H1 (cell line): ENCODE data around the gene SLC19A1. TPM values are rescaled to one million over a fixed set of nuclear protein-coding genes. Genes with fewer than 3 reads are reported as not detected.

Experiments
- CTCF ChIA-PET: fragments of 300-600 bp; sonication (Branson Sonifier 250); formaldehyde crosslinking; loops from one replicate; lab custom pipeline; 2021; ENCODE audit not compliant: partially characterized antibody; lab: Charles Lee
- POLR2A ChIA-PET: fragments of 300-600 bp; sonication (Branson Sonifier 250); formaldehyde crosslinking; loops from one replicate; lab custom pipeline; 2021; ENCODE audit warnings: inconsistent platforms; ENCODE audit not compliant: partially characterized antibody; lab: Charles Lee
- DNase-seq, 2 experiments: peaks; one replicate each; pipeline versions ENCODE4 v3.0.0 to v3.0.0-alpha.2; 2010 to 2022; ENCODE audit warnings: low spot score in 2 of 2, low read depth in 1 of 2, mixed read lengths in 1 of 2
- FAIRE-seq: peaks from 2 replicates; lab custom pipeline; 2011; peaks lifted over from hg19 to GRCh38; lab: Jason Lieb, UNC
- H2AFZ ChIP-seq: 2 replicates; pipeline ENCODE4 v1.8.1; 2012; ENCODE audit warnings: low read length, inconsistent platforms
- H2AK5ac ChIP-seq: 2 replicates; pipeline ENCODE4 v1.6.1; 2013; ENCODE audit warnings: low read depth, low read length
- H2BK120ac ChIP-seq: replicated peaks from 2 replicates; pipeline ENCODE3; 2013; ENCODE audit warnings: low read depth, low read length, inconsistent platforms
- H2BK12ac ChIP-seq: 2 replicates; pipeline ENCODE4 v1.6.1; 2013; ENCODE audit warnings: low read depth, low read length
- H2BK15ac ChIP-seq: 2 replicates; pipeline ENCODE4 v1.6.1; 2013; ENCODE audit warnings: low read length
- H2BK20ac ChIP-seq: 2 replicates; pipeline ENCODE4 v1.6.1; 2013; ENCODE audit warnings: low read length
- H2BK5ac ChIP-seq: 2 replicates; pipeline ENCODE4 v1.6.1; 2013; ENCODE audit warnings: low read depth, low read length
- H3K14ac ChIP-seq: 2 replicates; pipeline ENCODE4 v1.6.1; 2013; ENCODE audit warnings: inconsistent platforms; ENCODE audit not compliant: insufficient read length
- H3K18ac ChIP-seq: 2 replicates; pipeline ENCODE4 v1.6.1; 2013; ENCODE audit warnings: low read length; ENCODE audit errors: extremely low read depth
- H3K23ac ChIP-seq: 2 replicates; pipeline ENCODE4 v1.6.1; 2013; ENCODE audit warnings: inconsistent platforms; ENCODE audit not compliant: insufficient read length
- H3K23me2 ChIP-seq: 2 replicates; pipeline ENCODE4 v1.6.1; 2013; ENCODE audit warnings: low read depth, low read length
- H3K27ac ChIP-seq: 2 replicates; pipeline ENCODE4 v1.6.1; 2011; ENCODE audit warnings: low read depth, low read length, inconsistent platforms
- H3K27me3 ChIP-seq, 4 experiments: replicated peaks in 1 of 4; 1 replicate in 1 of 4; 2 replicates in 3 of 4; pipeline versions ENCODE4 v1.6.1 to v1.8.1; 2011 to 2013; ENCODE audit warnings: low read length in 3 of 4, mild to moderate bottlenecking in 3 of 4, inconsistent platforms in 2 of 4, mixed read lengths in 2 of 4, moderate library complexity in 1 of 4; ENCODE audit not compliant: control insufficient read depth in 3 of 4, insufficient read depth in 3 of 4; ENCODE audit errors: extremely low read depth in 1 of 4
- H3K36me3 ChIP-seq, 4 experiments: 2 replicates each; pipeline versions ENCODE4 v1.6.1 to v1.8.1; 2011 to 2013; ENCODE audit warnings: mild to moderate bottlenecking in 4 of 4, low read length in 3 of 4, moderate library complexity in 2 of 4, control low read depth in 1 of 4, inconsistent platforms in 1 of 4; ENCODE audit not compliant: insufficient read depth in 4 of 4, control insufficient read depth in 2 of 4
- H3K4ac ChIP-seq: replicated peaks from 2 replicates; pipeline ENCODE3; 2013; ENCODE audit warnings: low read length, low read depth, mixed read lengths, inconsistent platforms; ENCODE audit not compliant: insufficient read length
- H3K4me1 ChIP-seq, 4 experiments: replicated peaks in 1 of 4; 1 replicate in 1 of 4; 2 replicates in 3 of 4; pipeline versions ENCODE4 v1.6.1 to v1.8.1; 2011 to 2013; ENCODE audit warnings: low read length in 3 of 4, inconsistent platforms in 2 of 4, mixed read lengths in 1 of 4; ENCODE audit not compliant: insufficient read depth in 4 of 4, control insufficient read depth in 3 of 4
- H3K4me2 ChIP-seq, 2 experiments: 2 replicates each; pipeline versions ENCODE4 v1.6.1 to v1.8.1; 2011 to 2013; ENCODE audit warnings: low read depth in 2 of 2, low read length in 2 of 2, control low read depth in 1 of 2, inconsistent platforms in 1 of 2, mild to moderate bottlenecking in 1 of 2; ENCODE audit not compliant: insufficient read depth in 1 of 2
- H3K4me3 ChIP-seq, 4 experiments: fragments of 200-600, 300-600 bp in 1 of 4; sonication (generic), shearing (Covaris generic), sonication (Bioruptor Twin) in 1 of 4; 2 replicates each; pipeline versions ENCODE4 v1.5.1 to v1.8.1; 2011 to 2016; ENCODE audit warnings: low read length in 4 of 4, low read depth in 3 of 4, control low read depth in 2 of 4, inconsistent platforms in 2 of 4, mild to moderate bottlenecking in 2 of 4, mixed read lengths in 1 of 4, moderate library complexity in 1 of 4; ENCODE audit not compliant: insufficient read depth in 2 of 4; ENCODE audit errors: extremely low read depth in 1 of 4
- H3K56ac ChIP-seq: replicated peaks from 2 replicates; pipeline ENCODE3; 2013; ENCODE audit warnings: low read depth, mild to moderate bottlenecking, mixed read lengths, low read length, inconsistent platforms; ENCODE audit not compliant: insufficient read length
- H3K79me1 ChIP-seq: 2 replicates; pipeline ENCODE4 v1.6.1; 2013; ENCODE audit warnings: low read depth, low read length, control low read depth
- H3K79me2 ChIP-seq, 2 experiments: 2 replicates each; pipeline versions ENCODE4 v1.6.1 to v1.8.1; 2012 to 2013; ENCODE audit warnings: low read length in 2 of 2, mild to moderate bottlenecking in 2 of 2, inconsistent platforms in 1 of 2; ENCODE audit not compliant: insufficient read depth in 2 of 2, control insufficient read depth in 1 of 2
- H3K9ac ChIP-seq, 4 experiments: replicated peaks in 1 of 4; 1 replicate in 1 of 4; 2 replicates in 3 of 4; pipeline versions ENCODE4 v1.6.1 to v1.8.1; 2011 to 2013; ENCODE audit warnings: low read depth in 3 of 4, low read length in 3 of 4, control low read depth in 2 of 4, mild to moderate bottlenecking in 2 of 4, moderate library complexity in 2 of 4, inconsistent platforms in 1 of 4; ENCODE audit errors: extremely low read depth in 1 of 4
- H3K9me3 ChIP-seq, 2 experiments: 2 replicates each; pipeline versions ENCODE4 v1.6.1 to v1.8.1; 2012 to 2013; ENCODE audit warnings: mild to moderate bottlenecking in 2 of 2, moderate library complexity in 2 of 2, control low read depth in 1 of 2, inconsistent platforms in 1 of 2, low read depth in 1 of 2, low read length in 1 of 2, mixed read lengths in 1 of 2; ENCODE audit not compliant: insufficient read depth in 2 of 2
- H4K20me1 ChIP-seq, 2 experiments: replicated peaks in 1 of 2; 2 replicates each; pipeline versions ENCODE3 to v1.8.1; 2011 to 2013; ENCODE audit warnings: inconsistent platforms in 2 of 2, low read length in 2 of 2, mild to moderate bottlenecking in 1 of 2; ENCODE audit not compliant: insufficient read depth in 2 of 2, control insufficient read depth in 1 of 2
- H4K5ac ChIP-seq: 2 replicates; pipeline ENCODE4 v1.6.1; 2013; ENCODE audit warnings: low read length, low read depth, mixed read lengths, inconsistent platforms; ENCODE audit not compliant: insufficient read length
- H4K8ac ChIP-seq: 2 replicates; pipeline ENCODE4 v1.8.0; 2013; ENCODE audit warnings: mild to moderate bottlenecking, moderate library complexity, low read length, inconsistent platforms; ENCODE audit not compliant: insufficient read depth; ENCODE audit errors: extremely low read depth
- H4K91ac ChIP-seq: replicated peaks from 2 replicates; pipeline ENCODE3; 2013; ENCODE audit warnings: low read length, mixed read lengths, inconsistent platforms; ENCODE audit not compliant: insufficient read length
- CEBPB ChIP-seq: IDR thresholded peaks from 2 replicates; pipeline ENCODE4 v1.6.1; 2012; ENCODE audit warnings: low read depth, low read length
- FOSL1 ChIP-seq: IDR thresholded peaks from 2 replicates; pipeline ENCODE4 v1.6.1; 2011; ENCODE audit warnings: mild to moderate bottlenecking, low read depth, low read length, moderate library complexity; ENCODE audit not compliant: insufficient read depth
- HDAC2 ChIP-seq, 2 experiments: fragments of 300-600 bp in 1 of 2; sonication (generic) in 1 of 2; IDR thresholded peaks; 2 replicates each; pipeline ENCODE4 v1.6.1; 2011 to 2012; ENCODE audit warnings: low read depth in 2 of 2, low read length in 2 of 2, mild to moderate bottlenecking in 2 of 2, moderate library complexity in 2 of 2, borderline replicate concordance in 1 of 2, inconsistent platforms in 1 of 2
- KDM1A ChIP-seq: fragments of 200-600, 300-600 bp; sonication (generic); IDR thresholded peaks from 2 replicates; pipeline ENCODE4 v1.7.1; 2016; ENCODE audit warnings: mild to moderate bottlenecking, low read length, borderline replicate concordance
- RBBP5 ChIP-seq: IDR thresholded peaks from 2 replicates; pipeline ENCODE4 v1.7.1; 2012; ENCODE audit warnings: low read depth, mild to moderate bottlenecking, inconsistent platforms, low read length, moderate library complexity, borderline replicate concordance
- SAP30 ChIP-seq: fragments of 300-600 bp; sonication (generic); IDR thresholded peaks from 2 replicates; pipeline ENCODE4 v1.7.1; 2012; ENCODE audit warnings: low read length, moderate library complexity, mild to moderate bottlenecking, inconsistent platforms; ENCODE audit not compliant: insufficient read depth, insufficient replicate concordance
- SP2 ChIP-seq: IDR thresholded peaks from 2 replicates; pipeline ENCODE4 v1.6.1; 2012; ENCODE audit warnings: mild to moderate bottlenecking, low read length, inconsistent platforms
- SRF ChIP-seq: IDR thresholded peaks from 2 replicates; pipeline ENCODE4 v1.6.1; 2011; ENCODE audit warnings: mild to moderate bottlenecking, low read depth, low read length, moderate library complexity
- TAF7 ChIP-seq: optimal IDR thresholded peaks from 2 replicates; pipeline ENCODE3; 2011; ENCODE audit warnings: low read depth, mild to moderate bottlenecking, inconsistent platforms, low read length, moderate library complexity, borderline replicate concordance
- TEAD4 ChIP-seq: IDR thresholded peaks from 2 replicates; pipeline ENCODE4 v1.6.1; 2012; ENCODE audit warnings: low read depth, low read length, inconsistent platforms, mixed read lengths
- YY1 ChIP-seq: IDR thresholded peaks from 2 replicates; pipeline ENCODE4 v1.6.1; 2011; ENCODE audit warnings: low read depth, mild to moderate bottlenecking, low read length
- ZNF274 ChIP-seq: IDR thresholded peaks from 2 replicates; pipeline ENCODE4 v1.7.0; 2012; ENCODE audit warnings: low read length, borderline replicate concordance; ENCODE audit errors: extremely low read depth
- WGBS, 2 experiments: shearing (Covaris generic) in 1 of 2; methylation state at CpG; one replicate each; pipeline versions ENCODE4 v1.1.6 to v1.1.7; 2013 to 2015; ENCODE audit warnings: low lambda C conversion rate in 2 of 2, mixed read lengths in 2 of 2, inconsistent platforms in 1 of 2, low coverage in 1 of 2, missing lambda C conversion rate in 1 of 2; ENCODE audit not compliant: insufficient replicate concordance in 2 of 2, insufficient coverage in 1 of 2, insufficient read length in 1 of 2; ENCODE audit errors: extremely low coverage in 1 of 2, missing lambda C conversion rate in 1 of 2; 5-methylcytosine and 5-hydroxymethylcytosine counted together
- polyA plus RNA-seq, 7 experiments: library from polyadenylated mRNA; depleted of rRNA in 3 of 7; stranded (reverse) in 5 of 7; unstranded in 2 of 7; fragments of >200 nt in 5 of 7; fragments of 200-250 nt in 2 of 7; gene quantifications; 1 replicate in 5 of 7; 2 replicates in 1 of 7; 4 replicates in 1 of 7; pipeline versions ENCODE4 v1.2.1 to v1.2.3, GENCODE V29; 2011 to 2013; ENCODE audit warnings: missing spikeins in 2 of 7, mixed read lengths in 2 of 7
- total RNA-seq: library from RNA; stranded (reverse); fragmentation: NEBNext Ultra II Directional; extraction: Animal tissue kit (Norgen Biotek cat#: 25700); gene quantifications from 2 replicates; pipeline ENCODE4 v1.2.1, GENCODE V29; 2021

Gene SLC19A1
- total and polyA plus RNA-seq, 2 of the 8 experiments (the other 6 are each of a cell fraction or from before 2014, with no cell fraction given), result 31.6 to 43.8 TPM

- peaks cover 0 to 8% (median 4%) of the 10 kb centered on the region in 4 experiments; a peak in 7 of 8 replicates for H3K36me3 ChIP-seq
- 91% methylated on average over 19 of the region's 24 CpGs; no CpG with 5 or more reads in 1 of the 2 experiments for WGBS, 2 experiments
- no peak overlapping the region for H2BK15ac ChIP-seq
- peaks cover 4% of the 10 kb centered on the region; the same call in 1 of the 2 replicates for H3K23me2 ChIP-seq
- H3K79me2 ChIP-seq, result peaks cover 15 to 83% of the 10 kb centered on the region in 2 experiments
- no peak overlapping the region for H3K4me3 ChIP-seq
- H2AK5ac ChIP-seq, result no peak overlapping the region
- H3K56ac ChIP-seq, result no peak overlapping the region
- peaks cover 29% of the 10 kb centered on the region for H3K79me1 ChIP-seq
- H3K27ac ChIP-seq, result no peak overlapping the region
- H2BK120ac ChIP-seq, result no peak overlapping the region
- DNase-seq (no peak), FAIRE-seq (no peak)
- H2BK5ac ChIP-seq, result no peak overlapping the region; the same call in none of the 2 replicates
- CTCF ChIA-PET, result interaction anchor here (0.5 to 3.7 kb wide), 7 partner anchors 9 to 1045 kb away, joined by 3 to 17 read pairs (median 3); no protein-coding TSS in a partner anchor
- H3K14ac ChIP-seq, result no peak overlapping the region
- no peak overlapping the region for H2AFZ ChIP-seq
- H3K9me3 ChIP-seq, result peaks cover 0 to 10% of the 10 kb centered on the region in 2 experiments; a peak in 2 of 4 replicates
- no peaks in the 10 kb centered on the region for H3K27me3 ChIP-seq
- no peak overlapping the region for H3K18ac ChIP-seq
- H3K4ac ChIP-seq, result no peak overlapping the region
- peaks cover 21 to 46% of the 10 kb centered on the region in 2 experiments for H4K20me1 ChIP-seq
- no peaks in the 10 kb centered on the region; a peak in 1 of 7 replicates for H3K4me1 ChIP-seq
- H2BK12ac ChIP-seq, result no peak overlapping the region
- POLR2A ChIA-PET, result no interaction called here
- no peak overlapping the region for H3K23ac ChIP-seq
- H3K9ac ChIP-seq, result no peak overlapping the region
- H2BK20ac ChIP-seq, result no peak overlapping the region
- H3K4me2 ChIP-seq, result no peak overlapping the region
- H4K91ac ChIP-seq, result no peak overlapping the region
- H4K5ac ChIP-seq, result no peak overlapping the region
- no peak overlapping the region; the same call in 1 of the 2 replicates for H4K8ac ChIP-seq
- TF ChIP-seq SP2 (no peak), SAP30 (no peak), RBBP5 (no peak), KDM1A (no peak), HDAC2 (IDR thresholded peaks at IDR 0.05; ENCODE audit: borderline replicate concordance in 1 of 2, low read depth in 2 of 2, low read length in 2 of 2) (no peak), FOSL1 (no peak), TEAD4 (no peak), SRF (no peak), TAF7 (no peak), ZNF274 (no peak), CEBPB (no peak), YY1 (no peak)
Measured at GRCh38 chr21:45450423-45451090, 91.7 kb downstream of the SLC19A1 start.
